ENCODE results near the gene HTRA3. TPM values are rescaled to one million over a fixed set of nuclear protein-coding genes. Genes with fewer than 3 reads are reported as not detected.

The HTRA3 gene
- total and polyA plus RNA-seq, 2 experiments from 2014 or later, result 1.3 to 3.6 TPM

DNA sequence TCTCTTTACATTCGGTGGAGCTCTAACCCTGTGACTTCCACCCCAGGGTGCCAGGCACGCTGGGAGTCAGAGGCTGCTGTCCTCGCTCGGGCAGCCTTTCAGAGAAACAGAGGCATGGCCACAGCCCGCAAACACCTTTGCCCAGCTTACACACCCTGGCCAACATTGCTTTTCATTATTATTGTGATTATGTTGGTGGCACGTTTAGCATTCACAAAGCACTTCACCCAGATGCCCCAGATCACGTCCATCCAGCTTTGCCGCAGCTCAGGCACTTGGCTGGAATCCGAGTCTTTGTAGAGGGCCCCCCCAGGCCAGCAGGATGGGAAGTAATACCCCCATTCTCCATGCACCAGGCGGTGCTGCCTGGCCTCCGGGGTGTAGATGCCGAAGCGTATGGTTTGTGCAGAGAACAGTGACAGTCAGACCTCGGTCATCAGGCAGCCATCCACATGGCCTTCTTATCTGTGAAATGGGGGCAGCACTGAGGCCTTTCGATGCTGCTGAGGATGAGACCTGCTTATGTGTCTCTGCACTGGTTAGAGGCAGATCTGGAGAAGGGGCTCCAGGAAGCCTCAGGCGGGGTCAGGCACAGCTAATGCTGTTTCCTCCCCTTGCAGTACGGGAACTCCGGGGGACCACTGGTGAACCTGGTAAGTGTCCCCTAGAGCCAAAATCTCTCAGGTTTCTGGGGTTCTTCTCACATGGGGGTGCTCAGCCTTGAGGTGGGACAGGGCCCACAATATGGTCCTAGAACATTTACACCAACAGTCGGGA lies 22.3 kb downstream of the HTRA3 start:
- H3K4me1 Mint-ChIP-seq, result no peaks in the 10 kb centered on the region
- Histone ChIP-seq H3K4me1 (ENCODE audit: insufficient read depth) (no peaks in the 10 kb centered on the region), H3K9me2 (ENCODE audit: insufficient read depth) (no peaks in the 10 kb centered on the region), H3K79me2 (replicated peaks; ENCODE audit: insufficient read depth) (no peaks in the 10 kb centered on the region), H2AFZ (no peak overlapping the region), H3K27me3 (ENCODE audit: insufficient read depth) (no peaks in the 10 kb centered on the region), H3K36me3 (ENCODE audit: insufficient read depth) (no peaks in the 10 kb centered on the region), H3K4me3 (no peak overlapping the region), H3K27ac (ENCODE audit: low read depth) (no peak overlapping the region), H3F3A (replicated peaks; ENCODE audit: low read depth) (no peaks in the 10 kb centered on the region), H3K4me2 (no peak overlapping the region), H4K20me1 (replicated peaks; ENCODE audit: insufficient read depth) (no peaks in the 10 kb centered on the region)
- DNase-seq (ENCODE audit: low spot score) (no peak), ATAC-seq (no peak)
- no peak overlapping the region for H3K27ac Mint-ChIP-seq
- H3K27me3 Mint-ChIP-seq (ENCODE audit: insufficient read depth, low read depth, poor library complexity), result peaks cover 8% of the 10 kb centered on the region
- H3K4me3 Mint-ChIP-seq, result no peak overlapping the region
- H3K9me3 Mint-ChIP-seq, result peaks cover 6% of the 10 kb centered on the region
- TF ChIP-seq, protein P1, sequence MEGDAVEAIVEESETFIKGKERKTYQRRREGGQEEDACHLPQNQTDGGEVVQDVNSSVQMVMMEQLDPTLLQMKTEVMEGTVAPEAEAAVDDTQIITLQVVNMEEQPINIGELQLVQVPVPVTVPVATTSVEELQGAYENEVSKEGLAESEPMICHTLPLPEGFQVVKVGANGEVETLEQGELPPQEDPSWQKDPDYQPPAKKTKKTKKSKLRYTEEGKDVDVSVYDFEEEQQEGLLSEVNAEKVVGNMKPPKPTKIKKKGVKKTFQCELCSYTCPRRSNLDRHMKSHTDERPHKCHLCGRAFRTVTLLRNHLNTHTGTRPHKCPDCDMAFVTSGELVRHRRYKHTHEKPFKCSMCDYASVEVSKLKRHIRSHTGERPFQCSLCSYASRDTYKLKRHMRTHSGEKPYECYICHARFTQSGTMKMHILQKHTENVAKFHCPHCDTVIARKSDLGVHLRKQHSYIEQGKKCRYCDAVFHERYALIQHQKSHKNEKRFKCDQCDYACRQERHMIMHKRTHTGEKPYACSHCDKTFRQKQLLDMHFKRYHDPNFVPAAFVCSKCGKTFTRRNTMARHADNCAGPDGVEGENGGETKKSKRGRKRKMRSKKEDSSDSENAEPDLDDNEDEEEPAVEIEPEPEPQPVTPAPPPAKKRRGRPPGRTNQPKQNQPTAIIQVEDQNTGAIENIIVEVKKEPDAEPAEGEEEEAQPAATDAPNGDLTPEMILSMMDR (conservative IDR thresholded peaks at IDR 0.05; ENCODE audit: low read depth in 2 of 2), result no peak
- no peak for TF ChIP-seq STAT1 (IDR thresholded peaks at IDR 0.05; ENCODE audit: unreplicated experiment)
- no peak for TF ChIP-seq CREB1 (CRISPR knock-in tag; IDR thresholded peaks at IDR 0.05; ENCODE audit: low read depth)
- TF ChIP-seq NANOG (IDR thresholded peaks at IDR 0.05; ENCODE audit: borderline replicate concordance), result no peak
- TF ChIP-seq, protein P2, sequence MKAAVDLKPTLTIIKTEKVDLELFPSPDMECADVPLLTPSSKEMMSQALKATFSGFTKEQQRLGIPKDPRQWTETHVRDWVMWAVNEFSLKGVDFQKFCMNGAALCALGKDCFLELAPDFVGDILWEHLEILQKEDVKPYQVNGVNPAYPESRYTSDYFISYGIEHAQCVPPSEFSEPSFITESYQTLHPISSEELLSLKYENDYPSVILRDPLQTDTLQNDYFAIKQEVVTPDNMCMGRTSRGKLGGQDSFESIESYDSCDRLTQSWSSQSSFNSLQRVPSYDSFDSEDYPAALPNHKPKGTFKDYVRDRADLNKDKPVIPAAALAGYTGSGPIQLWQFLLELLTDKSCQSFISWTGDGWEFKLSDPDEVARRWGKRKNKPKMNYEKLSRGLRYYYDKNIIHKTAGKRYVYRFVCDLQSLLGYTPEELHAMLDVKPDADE (IDR thresholded peaks at IDR 0.05), result no peak
- TF ChIP-seq, protein P3, sequence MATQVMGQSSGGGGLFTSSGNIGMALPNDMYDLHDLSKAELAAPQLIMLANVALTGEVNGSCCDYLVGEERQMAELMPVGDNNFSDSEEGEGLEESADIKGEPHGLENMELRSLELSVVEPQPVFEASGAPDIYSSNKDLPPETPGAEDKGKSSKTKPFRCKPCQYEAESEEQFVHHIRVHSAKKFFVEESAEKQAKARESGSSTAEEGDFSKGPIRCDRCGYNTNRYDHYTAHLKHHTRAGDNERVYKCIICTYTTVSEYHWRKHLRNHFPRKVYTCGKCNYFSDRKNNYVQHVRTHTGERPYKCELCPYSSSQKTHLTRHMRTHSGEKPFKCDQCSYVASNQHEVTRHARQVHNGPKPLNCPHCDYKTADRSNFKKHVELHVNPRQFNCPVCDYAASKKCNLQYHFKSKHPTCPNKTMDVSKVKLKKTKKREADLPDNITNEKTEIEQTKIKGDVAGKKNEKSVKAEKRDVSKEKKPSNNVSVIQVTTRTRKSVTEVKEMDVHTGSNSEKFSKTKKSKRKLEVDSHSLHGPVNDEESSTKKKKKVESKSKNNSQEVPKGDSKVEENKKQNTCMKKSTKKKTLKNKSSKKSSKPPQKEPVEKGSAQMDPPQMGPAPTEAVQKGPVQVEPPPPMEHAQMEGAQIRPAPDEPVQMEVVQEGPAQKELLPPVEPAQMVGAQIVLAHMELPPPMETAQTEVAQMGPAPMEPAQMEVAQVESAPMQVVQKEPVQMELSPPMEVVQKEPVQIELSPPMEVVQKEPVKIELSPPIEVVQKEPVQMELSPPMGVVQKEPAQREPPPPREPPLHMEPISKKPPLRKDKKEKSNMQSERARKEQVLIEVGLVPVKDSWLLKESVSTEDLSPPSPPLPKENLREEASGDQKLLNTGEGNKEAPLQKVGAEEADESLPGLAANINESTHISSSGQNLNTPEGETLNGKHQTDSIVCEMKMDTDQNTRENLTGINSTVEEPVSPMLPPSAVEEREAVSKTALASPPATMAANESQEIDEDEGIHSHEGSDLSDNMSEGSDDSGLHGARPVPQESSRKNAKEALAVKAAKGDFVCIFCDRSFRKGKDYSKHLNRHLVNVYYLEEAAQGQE (IDR thresholded peaks at IDR 0.05; ENCODE audit: unreplicated experiment), result no peak
- TF ChIP-seq, protein P4, sequence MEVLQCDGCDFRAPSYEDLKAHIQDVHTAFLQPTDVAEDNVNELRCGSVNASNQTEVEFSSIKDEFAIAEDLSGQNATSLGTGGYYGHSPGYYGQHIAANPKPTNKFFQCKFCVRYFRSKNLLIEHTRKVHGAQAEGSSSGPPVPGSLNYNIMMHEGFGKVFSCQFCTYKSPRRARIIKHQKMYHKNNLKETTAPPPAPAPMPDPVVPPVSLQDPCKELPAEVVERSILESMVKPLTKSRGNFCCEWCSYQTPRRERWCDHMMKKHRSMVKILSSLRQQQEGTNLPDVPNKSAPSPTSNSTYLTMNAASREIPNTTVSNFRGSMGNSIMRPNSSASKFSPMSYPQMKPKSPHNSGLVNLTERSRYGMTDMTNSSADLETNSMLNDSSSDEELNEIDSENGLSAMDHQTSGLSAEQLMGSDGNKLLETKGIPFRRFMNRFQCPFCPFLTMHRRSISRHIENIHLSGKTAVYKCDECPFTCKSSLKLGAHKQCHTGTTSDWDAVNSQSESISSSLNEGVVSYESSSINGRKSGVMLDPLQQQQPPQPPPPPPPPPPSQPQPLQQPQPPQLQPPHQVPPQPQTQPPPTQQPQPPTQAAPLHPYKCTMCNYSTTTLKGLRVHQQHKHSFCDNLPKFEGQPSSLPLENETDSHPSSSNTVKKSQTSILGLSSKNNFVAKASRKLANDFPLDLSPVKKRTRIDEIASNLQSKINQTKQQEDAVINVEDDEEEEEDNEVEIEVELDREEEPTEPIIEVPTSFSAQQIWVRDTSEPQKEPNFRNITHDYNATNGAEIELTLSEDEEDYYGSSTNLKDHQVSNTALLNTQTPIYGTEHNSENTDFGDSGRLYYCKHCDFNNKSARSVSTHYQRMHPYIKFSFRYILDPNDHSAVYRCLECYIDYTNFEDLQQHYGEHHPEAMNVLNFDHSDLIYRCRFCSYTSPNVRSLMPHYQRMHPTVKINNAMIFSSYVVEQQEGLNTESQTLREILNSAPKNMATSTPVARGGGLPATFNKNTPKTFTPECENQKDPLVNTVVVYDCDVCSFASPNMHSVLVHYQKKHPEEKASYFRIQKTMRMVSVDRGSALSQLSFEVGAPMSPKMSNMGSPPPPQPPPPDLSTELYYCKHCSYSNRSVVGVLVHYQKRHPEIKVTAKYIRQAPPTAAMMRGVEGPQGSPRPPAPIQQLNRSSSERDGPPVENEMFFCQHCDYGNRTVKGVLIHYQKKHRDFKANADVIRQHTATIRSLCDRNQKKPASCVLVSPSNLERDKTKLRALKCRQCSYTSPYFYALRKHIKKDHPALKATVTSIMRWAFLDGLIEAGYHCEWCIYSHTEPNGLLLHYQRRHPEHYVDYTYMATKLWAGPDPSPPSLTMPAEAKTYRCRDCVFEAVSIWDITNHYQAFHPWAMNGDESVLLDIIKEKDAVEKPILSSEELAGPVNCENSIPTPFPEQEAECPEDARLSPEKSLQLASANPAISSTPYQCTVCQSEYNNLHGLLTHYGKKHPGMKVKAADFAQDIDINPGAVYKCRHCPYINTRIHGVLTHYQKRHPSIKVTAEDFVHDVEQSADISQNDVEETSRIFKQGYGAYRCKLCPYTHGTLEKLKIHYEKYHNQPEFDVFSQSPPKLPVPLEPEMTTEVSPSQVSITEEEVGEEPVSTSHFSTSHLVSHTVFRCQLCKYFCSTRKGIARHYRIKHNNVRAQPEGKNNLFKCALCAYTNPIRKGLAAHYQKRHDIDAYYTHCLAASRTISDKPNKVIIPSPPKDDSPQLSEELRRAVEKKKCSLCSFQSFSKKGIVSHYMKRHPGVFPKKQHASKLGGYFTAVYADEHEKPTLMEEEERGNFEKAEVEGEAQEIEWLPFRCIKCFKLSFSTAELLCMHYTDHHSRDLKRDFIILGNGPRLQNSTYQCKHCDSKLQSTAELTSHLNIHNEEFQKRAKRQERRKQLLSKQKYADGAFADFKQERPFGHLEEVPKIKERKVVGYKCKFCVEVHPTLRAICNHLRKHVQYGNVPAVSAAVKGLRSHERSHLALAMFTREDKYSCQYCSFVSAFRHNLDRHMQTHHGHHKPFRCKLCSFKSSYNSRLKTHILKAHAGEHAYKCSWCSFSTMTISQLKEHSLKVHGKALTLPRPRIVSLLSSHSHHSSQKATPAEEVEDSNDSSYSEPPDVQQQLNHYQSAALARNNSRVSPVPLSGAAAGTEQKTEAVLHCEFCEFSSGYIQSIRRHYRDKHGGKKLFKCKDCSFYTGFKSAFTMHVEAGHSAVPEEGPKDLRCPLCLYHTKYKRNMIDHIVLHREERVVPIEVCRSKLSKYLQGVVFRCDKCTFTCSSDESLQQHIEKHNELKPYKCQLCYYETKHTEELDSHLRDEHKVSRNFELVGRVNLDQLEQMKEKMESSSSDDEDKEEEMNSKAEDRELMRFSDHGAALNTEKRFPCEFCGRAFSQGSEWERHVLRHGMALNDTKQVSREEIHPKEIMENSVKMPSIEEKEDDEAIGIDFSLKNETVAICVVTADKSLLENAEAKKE (CRISPR knock-in tag; IDR thresholded peaks at IDR 0.05), result no peak
- no peak for TF ChIP-seq EZH2phosphoT487 (IDR thresholded peaks at IDR 0.05; ENCODE audit: unreplicated experiment)
- no peak for TF ChIP-seq ZNF114 (CRISPR knock-in tag; IDR thresholded peaks at IDR 0.05)
- H3K36me3 Mint-ChIP-seq (ENCODE audit: low read depth), result peaks cover 8% of the 10 kb centered on the region
